Measurements from ENCODE around the gene RAMAC. TPM values are rescaled to one million over a fixed set of nuclear protein-coding genes. Genes with fewer than 3 reads are reported as not detected.

The RAMAC gene
- total and polyA plus RNA-seq, 2 of the 4 experiments (the other 2 are of a cell fraction), result 23.6 to 29.6 TPM

GRCh38 chr15:82959423-82959822 lies 26.6 kb upstream of the RAMAC start:
- Histone ChIP-seq H4K91ac (ENCODE audit: insufficient read depth, low read depth, low read length) (no peak overlapping the region), H2BK120ac (ENCODE audit: low read depth, low read length) (no peak overlapping the region), H2AK5ac (ENCODE audit: low read depth, low read length) (no peak overlapping the region), H4K5ac (ENCODE audit: low read depth, low read length) (no peak overlapping the region), H3K4me2 (ENCODE audit: low read depth, low read length) (no peak overlapping the region), H3K23ac (ENCODE audit: low read depth, low read length) (no peak overlapping the region), H3K27ac (ENCODE audit: insufficient read depth, low read length) (no peak overlapping the region), H2BK15ac (ENCODE audit: low read depth, low read length) (no peak overlapping the region), H3K4me1 (ENCODE audit: control insufficient read depth, insufficient read depth, low read length) (no peaks in the 10 kb centered on the region), H3K4ac (ENCODE audit: low read depth, low read length) (no peak overlapping the region), H3K9ac (ENCODE audit: low read depth, low read length) (no peak overlapping the region), H3K79me1 (ENCODE audit: low read depth in 1 of 2, low read length in 2 of 2) (no peaks in the 10 kb centered on the region), H3K9me3 (ENCODE audit: control insufficient read depth, insufficient read depth, low read length) (no peaks in the 10 kb centered on the region), H2BK5ac (ENCODE audit: low read depth, low read length, poor library complexity, severe bottlenecking) (no peak overlapping the region), H3K9me1 (ENCODE audit: insufficient read depth, low read length) (no peaks in the 10 kb centered on the region), H4K8ac (ENCODE audit: low read depth in 2 of 2, low read length in 2 of 2) (no peak overlapping the region), H2AFZ (replicated peaks; ENCODE audit: low read length, poor library complexity) (no peak overlapping the region), H3K36me3 (ENCODE audit: control insufficient read depth, insufficient read depth, low read length) (no peaks in the 10 kb centered on the region), H3K4me3 (ENCODE audit: insufficient read depth, low read depth, low read length) (no peak overlapping the region), H4K20me1 (ENCODE audit: insufficient read depth, low read length) (no peaks in the 10 kb centered on the region), H3K56ac (ENCODE audit: extremely low read depth, insufficient read depth, low read length) (no peak overlapping the region), H3K18ac (ENCODE audit: low read depth, low read length) (no peak overlapping the region), H3K27me3 (ENCODE audit: control insufficient read depth, insufficient read depth, low read length) (peaks cover 6% of the 10 kb centered on the region; the same call in 1 of the 2 replicates), H2AK9ac (replicated peaks; ENCODE audit: low read depth, low read length, poor library complexity) (no peak overlapping the region), H3K14ac (replicated peaks; ENCODE audit: low read depth, low read length) (no peak overlapping the region), H2BK20ac (ENCODE audit: low read depth, low read length) (no peak overlapping the region)
- in situ Hi-C loops (cut with MboI; ENCODE audit: low sequenced_read_pairs) (no loop called here), dilution Hi-C loops (cut with HindIII; ENCODE audit: low sequenced_read_pairs, unreplicated experiment) (no loop called here), intact Hi-C loops (cut with micrococcal nuclease) (loop anchor here (10.0 kb wide), 1 partner anchor 105 kb away; no protein-coding TSS in a partner anchor)
- CTCF ChIA-PET, result no interaction called here
- ATAC-seq (ENCODE audit: low read depth), result no peak
- WGBS, 2 experiments (ENCODE audit: extremely low coverage in 2 of 2, insufficient read length in 1 of 2), result 100% methylated on average over 2 of the region's 5 CpGs; no CpG with 5 or more reads in 1 of the 2 experiments
- POLR2A ChIA-PET (ENCODE audit: unreplicated experiment), result no interaction called here
- no peak for DNase-seq
- no TSS peak for BruUV-seq (replicated peaks)
- TF ChIP-seq CHD1 (IDR thresholded peaks at IDR 0.05; ENCODE audit: low read depth, low read length), result no peak
- TF ChIP-seq ELK1 (IDR thresholded peaks at IDR 0.05; ENCODE audit: borderline replicate concordance, low read depth, low read length), result no peak
- TF ChIP-seq BHLHE40 (IDR thresholded peaks at IDR 0.05; ENCODE audit: low read depth, low read length), result no peak
